NCI-H1417 (cell line): ENCODE measurements around the gene TCERG1L.
"Not testable (repeated sequence)": the region's sequence is repeated elsewhere in the genome, so short reads cannot be mapped to it uniquely, and the experiment has no call there.

Experiments used
- DNase-seq, 3 experiments: peaks; one replicate each; lab custom pipeline; 2025; lab: John Stamatoyannopoulos, UW

Gene TCERG1L

GRCh38 chr10:131248376-131249165 is 63.0 kb downstream of the TCERG1L start:
- DNase-seq, result no peak

DNA sequence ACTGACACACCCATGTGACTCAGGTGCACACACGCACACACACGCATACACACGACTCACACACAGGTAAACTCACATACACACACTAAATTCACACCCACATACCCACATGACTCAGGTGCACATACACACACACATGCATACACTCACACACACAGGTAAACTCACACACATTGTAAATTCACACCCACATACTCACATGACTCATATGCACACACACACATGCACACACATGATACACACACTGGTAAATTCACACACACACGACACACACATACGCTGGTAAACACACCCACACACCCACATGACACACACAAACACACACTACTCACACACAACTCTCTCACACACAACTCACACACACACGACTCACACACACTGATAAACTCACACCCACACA is 63.6 kb downstream of the TCERG1L start:
- DNase-seq, result no peak

GRCh38 chr10:131246775-131247174 is 64.7 kb downstream of the TCERG1L start:
- no peak for DNase-seq

DNA sequence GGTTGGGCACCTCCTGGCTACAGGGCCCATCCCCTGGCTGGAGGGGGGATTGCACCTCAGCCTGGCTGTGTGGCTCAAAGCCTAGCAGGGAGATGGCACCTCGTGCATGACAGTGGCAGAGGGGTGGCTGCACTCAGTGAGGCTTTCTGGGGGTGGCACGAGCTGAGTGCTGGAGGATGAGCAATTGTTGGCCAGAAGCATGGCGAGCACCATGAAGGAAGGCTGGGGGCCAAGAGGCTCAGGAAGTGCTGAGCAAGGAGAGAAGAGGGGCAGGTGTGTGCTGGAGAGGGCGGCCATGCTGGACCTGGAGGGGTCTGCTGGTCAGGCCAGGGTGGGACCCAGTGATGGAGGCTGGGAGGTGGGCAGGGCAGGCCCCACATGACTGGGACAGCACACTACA is 65.4 kb downstream of the TCERG1L start:
- no peak for DNase-seq

DNA sequence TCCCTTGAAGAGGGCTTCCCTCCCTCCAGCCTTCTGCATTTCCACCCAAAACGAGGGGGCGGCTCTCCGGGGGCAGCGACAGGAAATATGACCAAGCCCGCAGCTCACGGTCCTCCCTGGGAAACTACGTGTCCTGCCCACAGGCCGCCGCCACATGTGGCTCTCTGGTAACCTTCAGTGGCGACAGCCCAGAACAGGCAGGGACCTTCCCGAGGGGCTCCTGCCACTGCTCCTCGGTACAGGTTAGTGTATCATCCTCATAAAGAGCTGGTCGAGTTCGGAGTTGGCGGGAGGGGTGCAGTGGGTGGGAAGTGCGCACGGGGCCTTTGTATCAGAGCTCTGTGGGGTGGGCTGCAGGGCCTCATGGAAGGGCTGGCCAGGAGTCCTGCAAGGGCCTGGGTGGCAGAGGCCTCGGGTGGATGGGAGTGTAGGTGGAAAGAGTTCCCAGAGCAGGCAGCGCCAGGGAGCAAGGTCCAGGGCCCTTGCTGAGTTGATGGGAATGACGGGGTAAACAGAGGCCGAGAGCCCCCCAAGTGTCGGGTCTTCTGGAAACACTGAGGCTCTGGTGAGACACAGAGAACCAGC is 66.0 kb downstream of the TCERG1L start:
- no peak for DNase-seq

DNA sequence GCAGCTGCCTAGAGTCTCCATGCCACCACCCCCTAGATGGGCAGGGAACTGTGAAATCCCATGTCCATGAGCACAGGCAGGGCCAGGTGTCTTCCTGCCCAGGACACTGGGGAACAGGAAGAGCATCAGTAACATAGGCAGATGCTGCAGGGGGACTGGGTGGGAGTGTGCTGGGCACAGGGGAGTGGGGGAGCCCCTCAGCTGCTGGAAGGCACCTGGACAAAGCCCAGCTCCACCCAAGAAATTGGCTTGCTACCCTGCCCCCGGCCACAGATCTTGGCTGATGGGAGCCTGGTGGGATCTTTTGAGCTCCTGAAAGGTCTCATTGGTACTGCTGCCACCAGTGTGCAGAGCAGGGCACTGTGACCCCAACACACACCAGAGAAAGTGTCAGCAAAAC is 66.7 kb downstream of the TCERG1L start:
- peak in 1 of 3 experiments; percentile 5 for DNase-seq

- DNase-seq, result no peak
These were observed 68.4 kb downstream of the TCERG1L start for GRCh38 chr10:131243076-131243475.

DNA sequence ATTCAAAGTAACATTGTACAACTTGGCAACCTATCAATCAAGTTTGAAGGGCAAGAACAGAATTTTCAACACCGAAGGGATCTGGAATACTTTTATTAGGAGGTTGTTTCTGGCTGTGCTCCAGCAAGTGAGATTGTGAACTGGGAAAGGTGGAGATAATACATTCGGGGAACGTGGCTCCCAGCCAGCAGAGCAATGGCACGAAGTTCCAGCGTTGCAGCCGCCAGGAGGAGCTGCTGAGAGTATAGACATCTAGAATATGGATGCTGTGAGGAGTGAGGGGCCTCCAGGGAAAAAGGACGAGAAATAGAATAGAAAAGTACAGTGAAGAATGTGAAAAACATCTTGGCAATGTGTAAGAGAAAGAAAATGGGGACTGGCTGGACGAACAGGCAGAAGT is 69.5 kb downstream of the TCERG1L start:
- DNase-seq, result peak in 1 of 3 experiments; percentile 0

DNA sequence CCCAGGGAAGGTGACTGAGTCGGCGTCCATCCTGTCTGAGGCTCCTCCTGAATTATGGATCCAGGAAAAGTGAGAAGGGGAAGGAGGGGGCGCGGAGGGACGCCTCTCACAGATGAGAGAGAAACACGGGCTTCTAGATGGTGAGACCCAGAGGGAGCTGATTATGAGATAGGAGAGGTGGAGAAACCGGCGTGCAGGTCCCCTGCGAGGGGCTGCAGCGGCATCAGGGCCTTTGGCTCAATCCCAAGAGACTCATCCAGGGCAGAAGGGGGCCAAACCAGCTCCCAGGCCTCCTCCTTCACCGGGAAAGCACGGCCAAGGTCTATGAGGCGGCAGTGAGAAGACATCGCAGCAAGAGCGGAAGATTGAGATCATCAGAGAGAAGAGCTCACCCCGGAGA is 70.8 kb downstream of the TCERG1L start:
- DNase-seq, result no peak

GRCh38 chr10:131239926-131240325 is 71.6 kb downstream of the TCERG1L start:
- DNase-seq, result no peak

- DNase-seq, result no peak
These were observed 72.1 kb downstream of the TCERG1L start for GRCh38 chr10:131239450-131239849.

GRCh38 chr10:131238669-131239280 is 72.7 kb downstream of the TCERG1L start:
- DNase-seq, result no peak

GRCh38 chr10:131237991-131238651 is 73.4 kb downstream of the TCERG1L start:
- DNase-seq, result no peak

- DNase-seq, result not testable (repeated sequence)
These were observed 76.9 kb downstream of the TCERG1L start for GRCh38 chr10:131234606-131235005.

DNA sequence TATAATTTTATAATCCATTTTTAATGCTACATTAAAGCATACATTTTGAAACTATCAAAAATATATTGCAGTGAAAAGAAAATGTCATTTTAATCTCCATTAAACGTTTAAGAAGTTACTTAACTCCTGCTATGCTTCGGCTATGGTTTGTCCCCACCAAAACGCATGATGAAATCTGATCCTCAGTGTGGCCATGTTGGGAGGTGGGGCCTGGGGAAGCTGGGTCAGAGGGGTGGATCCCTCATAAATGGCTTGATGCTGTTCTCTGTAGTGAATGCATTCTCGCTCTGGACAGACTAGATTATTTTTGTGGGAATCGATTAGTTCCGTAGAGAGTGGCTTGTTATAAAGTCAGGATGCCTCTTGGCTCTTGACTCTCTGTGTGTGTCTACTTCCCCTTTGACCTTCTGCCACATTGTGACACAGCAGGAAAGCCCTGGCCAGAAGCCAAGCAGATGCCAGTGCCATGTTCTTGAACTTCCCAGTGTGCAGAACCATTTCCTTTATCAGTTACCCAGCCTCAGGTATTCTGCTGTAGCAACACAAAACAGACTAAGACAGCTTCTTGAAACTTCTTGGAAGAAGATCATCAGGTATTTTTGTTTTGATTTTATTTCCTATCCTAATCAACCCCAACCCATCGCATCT is 77.8 kb downstream of the TCERG1L start:
- DNase-seq, result no peak

DNA sequence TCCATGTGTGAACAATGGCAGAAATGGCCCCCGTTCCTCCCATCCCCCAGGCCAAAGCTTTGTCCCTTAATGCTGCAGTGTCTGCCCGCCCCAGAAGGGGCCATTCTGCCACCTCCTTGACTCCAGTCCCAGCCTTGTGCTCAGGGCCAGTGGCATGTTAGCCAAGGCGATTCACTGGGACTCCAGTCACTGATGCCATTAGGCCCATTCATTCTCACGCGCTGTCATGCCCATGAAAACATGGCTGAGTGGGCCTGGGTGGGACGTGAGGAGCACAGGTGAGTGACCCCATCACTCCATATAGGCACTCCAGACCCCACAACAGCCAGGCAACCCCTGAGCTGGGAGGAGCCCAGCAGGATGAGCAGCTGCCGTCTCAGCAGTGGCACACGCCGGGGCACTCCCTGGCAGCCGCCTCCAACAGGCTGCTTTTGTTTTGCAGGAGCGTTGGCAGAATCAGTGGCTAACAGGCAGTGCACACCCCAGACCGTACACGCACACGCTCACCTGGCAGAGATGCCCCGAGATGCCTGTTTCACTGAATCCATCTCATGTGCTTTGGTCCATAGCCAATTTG is 79.5 kb downstream of the TCERG1L start:
- DNase-seq, result peak in 2 of 3 experiments; percentile 45 to 53

DNA sequence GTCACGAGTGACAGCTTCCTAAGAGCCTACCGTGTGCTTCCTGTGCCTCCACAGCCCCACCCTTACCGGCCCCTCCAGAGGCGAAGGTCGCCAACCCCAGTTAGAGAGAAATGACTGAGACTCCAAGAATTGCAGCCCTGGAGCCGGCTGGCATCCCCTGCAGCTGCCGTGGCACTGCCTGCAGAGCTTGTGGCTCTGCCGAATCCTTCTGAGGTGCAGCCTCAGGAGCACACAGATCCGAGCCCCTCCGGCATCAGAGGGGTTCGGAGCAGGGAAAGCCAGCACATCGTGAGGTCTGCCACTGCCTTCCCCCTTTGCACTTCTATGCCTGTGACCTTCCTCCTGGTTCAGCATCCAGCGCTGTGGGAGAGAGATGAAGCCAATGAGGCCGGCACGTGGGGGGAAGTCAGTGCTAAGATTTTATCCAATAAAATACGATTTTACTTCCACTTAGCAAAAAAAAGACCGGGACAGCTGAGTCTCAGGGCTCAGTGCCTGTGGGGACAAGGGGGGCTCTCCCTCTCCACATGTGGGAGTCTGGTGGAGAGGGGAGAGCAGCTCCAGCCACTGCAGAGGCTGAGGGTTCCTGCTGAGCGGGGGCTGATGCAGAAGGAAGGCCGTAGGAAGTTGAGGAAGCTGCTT is 80.1 kb downstream of the TCERG1L start:
- no peak for DNase-seq

- no peak for DNase-seq
These were observed 80.7 kb downstream of the TCERG1L start for GRCh38 chr10:131230641-131231322.

GRCh38 chr10:131230166-131230565 is 81.4 kb downstream of the TCERG1L start:
- DNase-seq, result no peak

DNA sequence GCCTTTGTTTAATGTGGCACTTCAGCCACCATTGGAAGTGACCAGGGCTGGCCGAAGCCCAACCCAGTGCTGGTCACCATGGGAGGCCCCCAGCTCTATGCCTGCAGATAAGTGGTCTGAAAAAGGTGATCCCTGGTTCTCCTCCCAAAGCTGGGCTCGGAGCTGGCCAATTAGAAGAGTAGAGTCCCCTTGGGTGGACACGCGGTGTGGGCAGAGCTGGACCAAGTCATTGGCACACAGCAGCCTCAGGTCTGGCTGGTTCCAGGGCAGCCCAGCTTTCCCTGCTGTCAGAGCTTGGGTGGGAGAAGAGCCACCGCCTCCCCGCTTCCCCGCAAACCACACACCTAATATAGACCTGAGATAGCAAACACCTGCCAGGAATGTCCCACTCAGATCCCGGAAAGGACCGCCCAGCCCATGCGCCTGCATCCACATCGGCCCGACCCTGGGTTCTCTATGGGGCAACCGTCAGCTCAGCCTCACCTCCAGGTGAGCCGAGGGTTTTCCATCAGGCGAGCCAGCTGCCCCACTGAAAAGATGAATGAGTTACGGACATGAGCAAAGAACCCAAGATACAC is 84.3 kb downstream of the TCERG1L start:
- no peak for DNase-seq
